SJCRH30 (cell line): Measurements from ENCODE around the gene ZNF628. TPM values are rescaled to one million over a fixed set of nuclear protein-coding genes. Genes with fewer than 3 reads are reported as not detected.

Experiments used
- DNase-seq, 2 experiments: peaks; one replicate each; pipeline ENCODE4 v3.0.0-alpha.2; 2015 to 2020
- H3K27ac ChIP-seq: fragments of 250-450 bp; sonication (Bioruptor Pico); 2 replicates; pipeline ENCODE4 v1.5.1; 2020; ENCODE audit warnings: mild to moderate bottlenecking, moderate library complexity
- H3K27me3 ChIP-seq: fragments of 250-450 bp; sonication (Bioruptor Pico); 2 replicates; pipeline ENCODE4 v1.5.1; 2020; ENCODE audit warnings: mild to moderate bottlenecking, moderate library complexity
- H3K36me3 ChIP-seq: fragments of 250-450 bp; sonication (Bioruptor Pico); 2 replicates; pipeline ENCODE4 v1.5.1; 2020; ENCODE audit warnings: mild to moderate bottlenecking, moderate library complexity
- H3K4me1 ChIP-seq: fragments of 250-450 bp; sonication (Bioruptor Pico); 2 replicates; pipeline ENCODE4 v1.5.1; 2020; ENCODE audit warnings: mild to moderate bottlenecking, moderate library complexity
- H3K4me3 ChIP-seq: fragments of 250-450 bp; sonication (Bioruptor Pico); 2 replicates; pipeline ENCODE4 v1.5.1; 2020; ENCODE audit warnings: mild to moderate bottlenecking, moderate library complexity
- H3K9me3 ChIP-seq: fragments of 250-450 bp; sonication (Bioruptor Pico); replicated peaks from 2 replicates; pipeline ENCODE4 v1.5.1; 2020; ENCODE audit warnings: mild to moderate bottlenecking, moderate library complexity
- total RNA-seq: library from RNA; depleted of rRNA; stranded (reverse); fragments of >200 nt; shearing (Covaris generic); gene quantifications from 2 replicates; pipeline ENCODE4 v1.2.3, GENCODE V29; 2014; rRNA removed

Gene ZNF628
- 2.9 and 3.6 TPM in 2 replicates for total RNA-seq

DNA sequence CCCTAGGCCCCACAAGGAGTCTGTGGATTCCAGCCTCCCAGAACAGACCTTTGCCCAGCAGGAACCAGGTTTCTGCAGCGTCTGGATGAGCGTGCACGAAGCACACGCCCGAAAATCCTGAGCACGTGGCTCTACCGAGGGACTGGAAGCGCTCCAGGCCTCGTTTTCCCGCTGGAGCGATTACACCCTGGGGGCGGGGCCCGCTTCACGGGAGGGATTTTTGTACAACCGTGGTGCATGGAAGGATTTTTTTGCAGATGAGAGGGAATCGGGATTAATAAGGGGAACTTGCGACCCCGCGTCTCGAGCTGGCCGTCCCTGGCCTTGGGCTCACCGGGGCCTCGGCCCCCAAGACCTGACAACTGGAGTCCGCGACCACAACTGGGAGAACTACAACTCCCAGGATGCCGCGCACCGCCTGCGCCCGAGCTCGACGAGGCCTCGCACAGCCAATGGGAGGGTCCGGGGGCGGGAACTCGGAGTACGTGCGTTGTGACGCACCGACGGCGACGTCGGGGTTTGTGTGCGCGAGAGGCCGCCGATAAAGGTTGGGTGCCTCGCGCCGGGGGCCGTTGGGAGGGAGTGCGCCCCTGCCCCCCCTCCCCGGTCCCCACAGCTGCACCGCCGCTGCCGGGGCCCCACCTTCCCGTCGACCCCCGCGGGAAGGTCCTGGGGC, at the start of gene ZNF628:
ZNF628 (plus strand) TSS at position 518 of the 676 bp plus-strand sequence. CDS start 3,294 bp downstream, outside the sequence.
- peak; percentile 98 to 99 for DNase-seq
- Histone ChIP-seq H3K4me1 (peaks cover 31% of the 10 kb centered on the region), H3K9me3 (no peaks in the 10 kb centered on the region), H3K27me3 (no peaks in the 10 kb centered on the region), H3K4me3 (peak within 1 kb of the TSS; percentile 84), H3K36me3 (no peaks in the 10 kb centered on the region), H3K27ac (peak within 1 kb of the TSS; percentile 73)

DNA sequence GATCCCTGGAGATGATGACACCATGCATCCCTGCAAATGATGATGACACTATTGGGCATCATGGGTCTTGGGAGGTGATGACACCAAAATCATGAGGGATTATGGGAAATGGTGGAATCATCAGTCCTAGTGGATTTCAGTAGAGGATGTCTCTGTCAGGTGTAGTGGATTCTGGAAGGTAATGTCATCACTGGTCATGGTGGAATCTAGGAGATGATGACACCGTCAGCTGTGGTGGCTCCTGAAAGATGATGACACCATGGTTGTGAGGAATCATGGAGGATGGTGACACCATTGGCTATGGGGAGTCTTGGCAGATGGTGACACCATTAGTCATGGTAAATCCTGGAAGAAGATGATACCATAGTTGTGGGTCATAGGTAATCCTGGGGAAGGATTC, 45.2 kb upstream of the ZNF628 start:
- Histone ChIP-seq H3K4me1 (peaks cover 5% of the 10 kb centered on the region; the same call in 1 of the 2 replicates), H3K36me3 (no peaks in the 10 kb centered on the region), H3K9me3 (no peaks in the 10 kb centered on the region), H3K27ac (no peak overlapping the region), H3K4me3 (no peak overlapping the region), H3K27me3 (no peaks in the 10 kb centered on the region)
- DNase-seq = no peak

DNA sequence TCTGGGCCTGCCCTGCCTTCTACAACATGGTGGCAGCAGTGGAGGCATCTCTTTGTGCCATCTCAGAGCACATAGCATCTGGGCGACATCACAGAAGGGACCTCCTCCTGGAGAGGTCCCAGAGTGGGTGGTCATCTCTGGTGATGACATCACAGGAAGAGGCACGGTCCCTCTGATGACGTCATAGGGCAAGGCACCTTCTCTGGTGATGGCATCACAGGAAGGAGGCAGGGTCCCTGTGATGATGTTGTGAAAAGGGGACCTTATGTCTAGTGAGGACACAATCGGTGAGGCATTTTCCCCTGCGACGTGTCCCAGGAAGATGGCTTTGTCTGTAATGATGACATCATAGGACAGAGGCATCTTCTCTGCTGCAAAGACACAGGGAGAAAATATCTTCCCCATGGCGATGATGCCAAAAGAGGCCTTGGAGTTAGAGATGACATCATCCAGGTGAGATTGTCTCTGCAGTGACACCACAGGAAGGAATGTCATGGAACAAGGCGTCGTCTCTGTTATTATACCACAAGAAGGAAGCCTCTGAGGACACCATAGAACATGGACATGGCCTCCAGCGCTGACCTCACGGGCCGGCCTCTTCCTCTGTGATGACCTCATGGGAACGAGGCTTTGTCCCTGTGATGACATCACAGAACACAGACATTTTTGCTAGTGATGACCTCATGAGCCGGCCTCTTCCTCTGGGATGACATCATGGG, 44.0 kb upstream of the ZNF628 start:
- no peaks in the 10 kb centered on the region for H3K36me3 ChIP-seq
- H3K4me1 ChIP-seq = peaks cover 5% of the 10 kb centered on the region; the same call in 1 of the 2 replicates
- no peaks in the 10 kb centered on the region for H3K9me3 ChIP-seq
- no peak for DNase-seq
- no peaks in the 10 kb centered on the region for H3K27me3 ChIP-seq
- H3K27ac ChIP-seq = no peak overlapping the region
- H3K4me3 ChIP-seq = no peak overlapping the region

DNA sequence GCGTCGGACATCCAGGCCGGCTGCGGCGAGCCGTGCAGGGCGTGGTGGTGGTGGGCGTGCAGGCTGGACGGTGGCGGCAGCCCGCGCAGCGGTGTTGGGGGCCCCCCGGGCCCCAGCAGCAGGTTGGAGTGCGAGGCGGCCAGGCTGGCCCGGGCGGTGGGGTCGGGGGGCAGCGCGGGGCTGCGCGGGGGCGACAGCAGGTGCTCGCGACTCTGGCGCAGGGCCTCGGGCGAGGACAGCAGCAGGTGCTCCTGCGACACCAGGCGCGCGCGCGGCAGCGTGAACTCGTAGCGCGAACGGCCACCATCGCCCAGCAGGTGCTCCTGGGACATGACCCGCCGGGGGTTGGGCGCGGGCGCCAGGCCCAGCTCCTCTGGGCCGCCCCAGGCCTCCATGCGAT, 43.1 kb upstream of the ZNF628 start:
- no peaks in the 10 kb centered on the region for H3K9me3 ChIP-seq
- H3K4me3 ChIP-seq = no peak overlapping the region
- no peaks in the 10 kb centered on the region for H3K36me3 ChIP-seq
- DNase-seq = no peak
- H3K4me1 ChIP-seq = peaks cover 5% of the 10 kb centered on the region; the same call in 1 of the 2 replicates
- no peaks in the 10 kb centered on the region for H3K27me3 ChIP-seq
- H3K27ac ChIP-seq = no peak overlapping the region

DNA sequence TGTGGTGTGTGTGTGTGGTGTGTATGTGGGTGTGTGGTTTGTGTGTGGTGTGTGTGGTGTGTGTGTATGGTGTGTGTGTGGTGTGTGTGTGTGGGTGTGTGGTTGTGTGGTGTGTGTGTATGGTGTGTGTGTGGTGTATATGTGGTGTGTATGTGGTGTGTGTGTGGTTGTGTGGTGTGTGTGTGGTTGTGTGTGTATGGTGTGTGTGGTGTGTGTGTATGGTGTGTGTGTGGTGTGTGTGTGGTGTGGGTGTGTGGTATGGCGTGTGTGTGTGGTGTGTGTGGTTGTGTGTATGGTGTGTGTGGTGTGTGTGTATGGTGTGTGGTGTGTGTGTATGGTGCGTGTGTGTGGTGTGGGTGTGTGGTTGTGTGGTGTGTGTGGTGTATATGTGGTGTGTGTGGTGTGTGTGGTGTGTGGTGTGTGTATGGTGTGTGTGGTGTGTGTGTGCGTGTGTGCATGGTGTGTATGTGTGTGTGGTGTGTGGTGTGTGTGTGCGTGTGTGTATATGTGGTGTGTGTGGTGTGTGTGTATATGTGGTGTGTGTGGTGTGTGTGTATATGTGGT, 42.0 kb upstream of the ZNF628 start:
- Histone ChIP-seq H3K4me1 (no peaks in the 10 kb centered on the region), H3K9me3 (no peaks in the 10 kb centered on the region), H3K36me3 (no peaks in the 10 kb centered on the region), H3K27me3 (no peaks in the 10 kb centered on the region), H3K4me3 (no peak overlapping the region), H3K27ac (no peak overlapping the region)
- DNase-seq = no peak

DNA sequence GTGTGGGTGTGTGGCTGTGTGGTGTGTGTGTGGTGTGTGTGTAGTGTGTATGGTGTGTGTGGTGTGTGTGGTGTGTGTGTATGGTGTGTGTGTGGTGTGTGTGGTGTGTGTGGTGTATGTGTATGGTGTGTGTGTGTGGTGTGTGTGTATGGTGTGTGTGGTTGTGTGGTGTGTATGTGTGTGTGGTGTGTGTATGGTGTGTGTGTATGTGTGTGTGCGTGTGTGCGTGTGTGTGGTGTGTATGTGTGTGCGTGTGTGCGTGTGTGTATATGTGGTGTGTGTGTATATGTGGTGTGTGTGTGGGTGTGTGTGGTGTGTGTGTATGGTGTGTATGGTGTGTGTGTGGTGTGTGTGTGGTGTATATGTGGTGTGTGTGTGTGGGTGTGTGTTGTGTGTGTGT, 41.4 kb upstream of the ZNF628 start:
- H3K4me1 ChIP-seq = no peaks in the 10 kb centered on the region
- H3K27me3 ChIP-seq = no peaks in the 10 kb centered on the region
- H3K27ac ChIP-seq = no peak overlapping the region

DNA sequence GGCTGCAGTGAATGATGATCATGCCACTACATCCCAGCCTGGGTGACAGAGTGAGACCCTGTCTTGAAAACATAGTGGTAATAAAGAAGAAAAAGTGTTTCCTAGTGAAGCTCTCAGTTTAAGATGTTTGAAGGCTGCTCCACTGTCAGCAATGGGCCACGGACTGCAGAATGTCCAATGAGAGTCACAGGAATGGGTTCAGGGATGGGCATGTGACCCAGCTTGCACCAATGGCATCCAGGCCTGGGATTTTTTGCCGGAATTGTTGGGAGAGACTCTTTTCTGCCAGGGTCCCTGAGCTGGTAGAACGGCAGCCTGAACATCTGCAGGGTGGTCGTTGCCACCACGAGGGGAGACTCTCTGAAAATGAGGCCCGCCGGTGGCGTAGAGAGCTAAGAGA, 39.6 kb upstream of the ZNF628 start:
- no peaks in the 10 kb centered on the region for H3K9me3 ChIP-seq
- no peaks in the 10 kb centered on the region for H3K36me3 ChIP-seq
- no peak overlapping the region for H3K27ac ChIP-seq
- H3K4me1 ChIP-seq = no peaks in the 10 kb centered on the region
- H3K4me3 ChIP-seq = no peak overlapping the region
- DNase-seq = no peak
- H3K27me3 ChIP-seq = no peaks in the 10 kb centered on the region

More for the DNA sequence above, 41.4 kb upstream of the ZNF628 start:
- H3K4me3 ChIP-seq = no peak overlapping the region
- DNase-seq = no peak
- H3K9me3 ChIP-seq = no peaks in the 10 kb centered on the region
- no peaks in the 10 kb centered on the region for H3K36me3 ChIP-seq

DNA sequence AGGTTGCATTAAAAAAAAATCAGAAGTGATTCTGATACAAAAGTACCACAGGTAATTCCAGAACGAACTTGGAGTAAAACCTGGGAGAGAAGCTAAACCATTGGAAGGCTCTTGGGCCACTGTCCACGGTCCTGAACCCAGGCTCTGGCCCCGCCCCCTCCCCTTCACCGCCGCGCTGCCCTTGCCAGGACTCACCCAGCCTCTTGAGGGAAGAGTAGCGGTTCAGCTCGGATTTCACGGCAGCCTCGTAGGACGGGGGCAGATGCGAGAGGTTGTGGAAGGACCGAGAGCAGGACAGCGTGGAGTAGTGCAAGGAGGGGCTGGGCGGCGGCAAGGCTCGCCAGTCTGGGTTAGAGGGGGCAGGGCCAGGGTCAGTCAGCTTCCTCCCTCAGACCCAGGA, 39.0 kb upstream of the ZNF628 start:
- Histone ChIP-seq H3K27ac (no peak overlapping the region), H3K36me3 (no peaks in the 10 kb centered on the region), H3K4me3 (no peak overlapping the region), H3K4me1 (no peaks in the 10 kb centered on the region), H3K27me3 (no peaks in the 10 kb centered on the region), H3K9me3 (no peaks in the 10 kb centered on the region)
- peak; percentile 88 to 92 for DNase-seq

DNA sequence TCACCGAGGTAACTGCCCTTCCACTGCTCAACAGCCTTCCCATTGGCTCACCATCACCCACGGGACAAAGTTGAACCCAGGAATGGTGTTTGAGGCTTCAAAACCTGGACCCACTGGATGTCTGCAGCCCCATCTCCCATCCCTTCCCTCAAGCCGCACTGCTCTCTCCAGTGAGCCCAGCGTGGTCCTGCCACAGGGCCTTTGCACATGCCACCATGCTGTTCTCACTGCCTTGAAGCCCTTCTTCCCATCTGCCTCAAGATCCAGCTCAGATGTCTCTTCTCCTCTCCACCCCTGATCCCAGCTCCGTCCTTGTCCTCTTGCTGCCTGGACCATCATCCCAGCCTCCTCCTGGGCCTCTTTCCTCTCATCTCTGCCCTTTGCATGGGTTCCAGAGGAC, 37.4 kb upstream of the ZNF628 start:
- DNase-seq = no peak
- Histone ChIP-seq H3K4me3 (no peak overlapping the region), H3K27me3 (no peaks in the 10 kb centered on the region), H3K27ac (no peak overlapping the region), H3K9me3 (no peaks in the 10 kb centered on the region), H3K36me3 (no peaks in the 10 kb centered on the region), H3K4me1 (no peaks in the 10 kb centered on the region)

DNA sequence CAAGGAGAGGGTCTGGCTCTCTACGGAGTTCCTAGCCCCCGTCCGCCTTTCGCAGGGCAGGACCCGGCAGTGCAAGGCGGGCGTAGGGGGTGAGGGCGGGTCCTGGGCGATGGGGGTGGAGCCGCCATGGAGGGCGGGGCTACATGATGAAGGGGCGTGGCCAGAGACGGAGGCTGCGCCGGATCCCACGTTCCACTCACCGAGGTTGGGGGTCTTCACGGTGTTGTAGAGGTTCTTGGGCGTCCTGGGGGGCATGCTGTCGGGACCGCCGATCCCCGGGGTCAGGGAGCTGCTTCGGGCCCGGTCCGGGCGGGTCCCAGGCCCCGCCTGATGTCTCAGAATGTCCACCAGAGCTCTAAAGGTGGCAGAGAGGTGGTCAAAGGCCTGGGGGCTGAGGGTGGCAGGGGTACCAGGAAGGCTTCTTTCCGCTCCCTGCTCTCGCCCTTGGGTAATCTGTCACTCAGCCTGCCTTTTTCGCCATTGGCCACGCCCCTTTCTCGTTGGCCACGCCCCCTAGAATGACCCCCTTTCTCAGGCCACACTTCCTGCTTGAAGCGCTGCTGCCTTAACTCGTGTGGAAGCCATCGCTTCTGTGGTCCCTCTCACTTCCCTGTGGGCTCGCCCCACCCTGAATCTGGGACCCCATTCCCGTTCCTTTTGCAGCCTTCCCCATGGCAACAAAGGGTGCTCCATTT, 35.9 kb upstream of the ZNF628 start:
- H3K36me3 ChIP-seq = no peaks in the 10 kb centered on the region

DNA sequence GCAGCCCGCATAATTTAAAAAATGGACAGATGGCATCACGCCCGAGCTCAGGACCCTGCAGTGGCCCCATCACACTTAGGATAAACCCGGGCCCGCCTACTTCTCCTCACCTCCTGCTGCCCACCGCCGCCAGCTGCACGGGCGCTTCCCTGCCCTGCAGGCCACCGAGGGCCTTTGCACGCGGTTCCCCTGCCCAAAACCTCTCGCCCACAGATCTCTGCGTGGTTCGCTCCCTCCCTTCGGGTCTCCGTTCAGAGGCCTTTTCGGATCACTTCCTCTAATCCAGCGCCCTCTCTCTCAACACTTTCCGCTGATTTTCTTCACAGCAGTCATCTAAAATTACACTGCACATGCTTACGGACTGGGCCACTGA, 35.1 kb upstream of the ZNF628 start:
- Histone ChIP-seq H3K36me3 (no peaks in the 10 kb centered on the region), H3K27ac (no peak overlapping the region), H3K9me3 (no peaks in the 10 kb centered on the region), H3K4me3 (no peak overlapping the region), H3K4me1 (no peaks in the 10 kb centered on the region), H3K27me3 (no peaks in the 10 kb centered on the region)
- DNase-seq = no peak

More for the DNA sequence above, 35.9 kb upstream of the ZNF628 start:
- Histone ChIP-seq H3K4me1 (no peaks in the 10 kb centered on the region), H3K9me3 (no peaks in the 10 kb centered on the region), H3K27me3 (no peaks in the 10 kb centered on the region), H3K4me3 (no peak overlapping the region), H3K27ac (no peak overlapping the region)
- peak in 1 of 2 experiments; percentile 40 for DNase-seq

DNA sequence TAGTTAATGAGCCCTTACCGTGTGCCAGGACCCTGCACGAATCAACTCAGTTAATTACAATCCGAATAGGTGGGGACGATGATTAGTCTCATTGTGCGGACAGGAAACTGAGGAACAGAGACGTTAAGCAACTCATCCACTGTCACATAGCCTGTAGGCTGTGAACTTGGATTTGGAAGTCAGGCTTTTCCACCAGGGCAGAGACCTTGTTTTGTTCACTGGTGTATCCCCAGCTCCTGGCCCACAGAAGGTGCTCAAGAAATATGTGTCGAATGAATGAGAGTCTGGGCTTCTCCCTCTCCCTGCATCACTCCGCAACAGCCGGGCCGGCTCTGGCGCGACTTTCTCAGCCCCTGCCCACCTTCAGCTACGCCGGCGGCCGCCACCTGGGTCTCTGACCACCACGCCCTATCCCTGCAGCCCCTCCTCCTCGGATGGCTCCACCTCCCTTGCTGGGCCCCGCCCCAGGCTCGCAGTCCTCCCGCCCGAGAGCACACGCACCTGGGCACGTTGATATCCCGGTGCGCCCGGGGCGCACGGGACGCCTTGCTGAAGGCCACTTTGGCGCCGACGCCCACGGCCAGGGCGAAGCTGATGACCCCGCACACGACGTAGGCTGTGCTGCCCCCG, 34.6 kb upstream of the ZNF628 start:
- no peaks in the 10 kb centered on the region for H3K9me3 ChIP-seq
- H3K4me1 ChIP-seq = no peaks in the 10 kb centered on the region
- no peak for DNase-seq
- H3K27me3 ChIP-seq = no peaks in the 10 kb centered on the region
- no peaks in the 10 kb centered on the region for H3K36me3 ChIP-seq
- H3K4me3 ChIP-seq = no peak overlapping the region
- H3K27ac ChIP-seq = no peak overlapping the region

DNA sequence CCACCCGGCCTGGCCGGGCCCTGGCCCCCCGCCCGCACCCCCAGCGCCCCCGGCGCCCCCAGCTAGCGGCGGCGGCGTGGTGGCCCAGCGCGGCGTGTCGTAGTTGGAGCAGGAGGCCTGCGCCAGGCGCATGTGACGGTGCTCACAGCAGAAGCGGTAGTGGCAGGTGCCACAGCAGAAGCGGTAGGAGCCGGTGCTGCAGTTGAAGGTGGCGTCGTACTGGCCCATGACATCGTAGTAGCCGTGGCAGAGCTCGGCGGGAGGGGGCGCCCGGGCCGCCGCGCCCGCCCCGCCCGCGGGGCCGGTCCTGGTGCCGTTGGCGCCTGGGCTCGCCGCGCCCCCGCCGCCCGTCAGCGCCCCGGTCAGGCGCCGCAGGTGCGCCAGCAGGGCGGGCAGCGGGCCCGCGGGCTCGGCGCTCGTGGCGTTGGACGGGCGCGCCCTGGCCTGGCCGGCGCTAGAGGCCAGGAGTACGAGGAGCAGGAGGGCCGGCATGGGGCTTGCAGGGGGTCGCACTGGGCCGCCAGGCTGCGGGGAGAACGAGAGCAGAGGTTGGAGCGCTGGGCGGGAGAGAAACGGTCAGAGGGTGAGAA, 34.0 kb upstream of the ZNF628 start:
- Histone ChIP-seq H3K4me1 (no peaks in the 10 kb centered on the region), H3K27ac (no peak overlapping the region), H3K36me3 (no peaks in the 10 kb centered on the region), H3K27me3 (no peaks in the 10 kb centered on the region), H3K4me3 (no peak overlapping the region), H3K9me3 (no peaks in the 10 kb centered on the region)
- no peak for DNase-seq

DNA sequence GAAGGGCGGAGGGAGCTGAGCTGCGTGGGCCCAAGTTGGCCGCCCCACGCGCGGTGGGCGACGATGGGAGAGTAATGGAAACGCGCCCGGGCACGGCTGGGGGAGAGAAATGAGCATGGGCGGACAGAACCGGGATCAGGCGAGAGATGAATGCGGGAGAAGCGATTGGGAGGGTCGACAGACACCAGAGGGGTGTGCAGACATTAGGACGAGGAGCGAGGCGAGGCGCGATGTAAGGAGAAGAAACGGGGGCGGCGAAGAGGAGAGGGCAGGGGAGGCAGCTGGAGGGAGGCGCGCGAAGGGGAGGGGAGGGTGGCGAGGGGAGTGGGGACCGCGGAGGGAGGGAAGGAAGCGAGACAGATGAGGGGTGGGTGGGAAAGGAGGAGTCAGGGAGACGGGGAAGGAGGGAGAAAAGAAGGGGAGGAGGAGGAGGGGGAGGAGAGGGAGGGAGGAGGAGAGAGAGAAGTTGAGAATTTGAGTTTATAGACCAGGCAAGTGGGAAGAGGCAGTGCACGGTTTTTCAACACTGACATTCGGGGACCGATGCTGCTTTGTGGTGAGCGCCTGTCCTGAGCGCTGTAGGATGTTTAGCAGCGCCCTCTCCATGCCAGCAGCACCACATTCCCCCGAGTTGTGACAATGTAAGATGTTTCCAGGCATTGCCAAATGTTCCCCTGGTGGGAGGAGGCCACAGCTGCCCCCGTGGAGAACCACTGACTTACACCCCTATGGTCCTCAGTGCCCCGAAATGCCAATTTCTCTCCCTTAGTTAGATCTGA, 33.2 kb upstream of the ZNF628 start, which contains the start of gene SHISA7:
SHISA7 (minus strand) TSS at position 256 of the 779 bp plus-strand sequence. CDS start 437 bp downstream, outside the sequence.
- DNase-seq = no peak
- H3K4me3 ChIP-seq = no peak within 1 kb of the TSS
- no peak within 1 kb of the TSS for H3K27ac ChIP-seq
- H3K27me3 ChIP-seq = no peaks in the 10 kb centered on the region
- H3K36me3 ChIP-seq = no peaks in the 10 kb centered on the region
- H3K4me1 ChIP-seq = no peaks in the 10 kb centered on the region
- no peaks in the 10 kb centered on the region for H3K9me3 ChIP-seq
